Endothelial cell of umbilical vein (primary cell): Measurements from ENCODE around the gene TSEN54. TPM values are rescaled to one million over a fixed set of nuclear protein-coding genes. Genes with fewer than 3 reads are reported as not detected.

Experiments used
- BruUV-seq: library from RNA; stranded (reverse); fragments of 400-500 nt; replicated peaks from 2 replicates; lab custom pipeline; 2021; lab: Mats Ljungman, UMichigan
- CTCF ChIA-PET: fragments of 300-600, 350-600 bp; sonication (Branson Sonifier 250); formaldehyde crosslinking; loops from one replicate; lab custom pipeline; 2021; ENCODE audit warnings: antibody characterized with exemption, inconsistent platforms; lab: Charles Lee
- POLR2A ChIA-PET: fragments of 300-600, 350-600 bp; sonication (Branson Sonifier 250); formaldehyde crosslinking; loops from one replicate; lab custom pipeline; 2021; ENCODE audit warnings: antibody characterized with exemption, inconsistent platforms; lab: Charles Lee
- DNase-seq: peaks from one replicate; pipeline ENCODE4 v3.0.0-alpha.2; 2011; ENCODE audit warnings: low read depth, low spot score
- FAIRE-seq: peaks from 2 replicates; lab custom pipeline; 2011; peaks lifted over from hg19 to GRCh38; lab: Jason Lieb, UNC
- H2AFZ ChIP-seq: 2 replicates; pipeline ENCODE4 v1.6.0; 2012; ENCODE audit warnings: low read depth, low read length, control low read depth, inconsistent platforms
- H3K27ac ChIP-seq: 2 replicates; pipeline ENCODE4 v1.5.1; 2011; ENCODE audit warnings: low read depth, mild to moderate bottlenecking, control low read depth, low read length, moderate library complexity; ENCODE audit not compliant: insufficient read depth
- H3K27me3 ChIP-seq, 2 experiments: 2 replicates each; pipeline versions ENCODE4 v1.6.0 to v1.6.1; 2011; ENCODE audit warnings: low read length in 2 of 2, mixed read lengths in 1 of 2; ENCODE audit not compliant: control insufficient read depth in 2 of 2, insufficient read depth in 2 of 2
- H3K36me3 ChIP-seq, 2 experiments: 2 replicates in 1 of 2; 3 replicates in 1 of 2; pipeline ENCODE4 v1.5.1; 2011; ENCODE audit warnings: low read length in 2 of 2, mild to moderate bottlenecking in 1 of 2, moderate library complexity in 1 of 2; ENCODE audit not compliant: control insufficient read depth in 2 of 2, insufficient read depth in 2 of 2; ENCODE audit errors: extremely low read depth in 1 of 2
- H3K4me1 ChIP-seq: 3 replicates; pipeline ENCODE4 v1.5.1; 2011; ENCODE audit warnings: mild to moderate bottlenecking, low read length; ENCODE audit not compliant: control insufficient read depth, insufficient read depth; ENCODE audit errors: extremely low read depth
- H3K4me2 ChIP-seq: 2 replicates; pipeline ENCODE4 v1.6.1; 2011; ENCODE audit warnings: low read length, control low read depth, mixed read lengths; ENCODE audit not compliant: insufficient read depth
- H3K4me3 ChIP-seq, 3 experiments: fragments of 200-600 bp in 1 of 3; sonication (generic), shearing (Covaris generic) in 1 of 3; replicated peaks in 1 of 3; 2 replicates each; pipeline ENCODE4 v1.5.1; 2011 to 2016; ENCODE audit warnings: control low read depth in 3 of 3, low read length in 3 of 3, mild to moderate bottlenecking in 2 of 3, inconsistent platforms in 1 of 3, low read depth in 1 of 3, moderate library complexity in 1 of 3; ENCODE audit not compliant: insufficient read depth in 1 of 3
- H3K79me2 ChIP-seq: 2 replicates; pipeline ENCODE4 v1.6.0; 2012; ENCODE audit warnings: low read length, inconsistent platforms; ENCODE audit not compliant: control insufficient read depth, insufficient read depth
- H3K9ac ChIP-seq: replicated peaks from 2 replicates; pipeline ENCODE3; 2011; ENCODE audit warnings: low read length, control low read depth; ENCODE audit not compliant: insufficient read depth; ENCODE audit errors: extremely low read depth
- H3K9me1 ChIP-seq: replicated peaks from 3 replicates; pipeline ENCODE4 v1.6.0; 2011; ENCODE audit warnings: mild to moderate bottlenecking, low read length; ENCODE audit not compliant: control insufficient read depth, insufficient read depth; ENCODE audit errors: extremely low read depth
- H3K9me3 ChIP-seq: replicated peaks from 2 replicates; pipeline ENCODE4 v1.5.1; 2012; ENCODE audit warnings: low read length, inconsistent platforms; ENCODE audit not compliant: control insufficient read depth, insufficient read depth
- H4K20me1 ChIP-seq: replicated peaks from 2 replicates; pipeline ENCODE3; 2011; ENCODE audit warnings: mild to moderate bottlenecking, low read length; ENCODE audit not compliant: control insufficient read depth, insufficient read depth; ENCODE audit errors: extremely low read depth
- CTCF ChIP-seq, 2 donors: IDR thresholded peaks; 1 replicate in 1 of 2; 2 replicates in 1 of 2; pipeline ENCODE4 v1.5.1; 2011; ENCODE audit warnings: low read length in 2 of 2, mild to moderate bottlenecking in 2 of 2, moderate library complexity in 2 of 2, control low read depth in 1 of 2, inconsistent platforms in 1 of 2, low read depth in 1 of 2; ENCODE audit not compliant: insufficient read depth in 1 of 2; ENCODE audit errors: extremely low read depth in 1 of 2
- EZH2 ChIP-seq: IDR thresholded peaks from 2 replicates; pipeline ENCODE4 v1.6.1; 2012; ENCODE audit warnings: borderline replicate concordance, low read depth, mild to moderate bottlenecking, moderate library complexity, low read length, inconsistent platforms; ENCODE audit not compliant: severe bottlenecking
- FOS ChIP-seq: IDR thresholded peaks from 2 replicates; pipeline ENCODE4 v1.6.1; 2011; ENCODE audit warnings: mild to moderate bottlenecking, low read length, moderate library complexity, borderline replicate concordance; ENCODE audit not compliant: insufficient read depth
- GATA2 ChIP-seq: IDR thresholded peaks from 2 replicates; pipeline ENCODE4 v1.7.0; 2011; ENCODE audit warnings: low read depth, mild to moderate bottlenecking, moderate library complexity, mixed read lengths, low read length; ENCODE audit not compliant: insufficient read length, insufficient read depth
- JUN ChIP-seq: IDR thresholded peaks from 2 replicates; pipeline ENCODE4 v1.6.1; 2011; ENCODE audit warnings: borderline replicate concordance, low read depth; ENCODE audit not compliant: insufficient read length, insufficient read depth
- MYC ChIP-seq: IDR thresholded peaks from one replicate; pipeline ENCODE4 v1.6.1; 2011; ENCODE audit warnings: mild to moderate bottlenecking, low read depth, low read length
- POLR2A ChIP-seq: IDR thresholded peaks from 2 replicates; pipeline ENCODE4 v1.6.1; 2012; ENCODE audit warnings: low read depth, mild to moderate bottlenecking, control low read depth, low read length
- POLR2AphosphoS5 ChIP-seq: IDR thresholded peaks from 2 replicates; pipeline ENCODE4 v1.6.1; 2012; ENCODE audit warnings: low read depth, mild to moderate bottlenecking, control low read depth, low read length, moderate library complexity; ENCODE audit not compliant: insufficient read depth
- dilution Hi-C: fragments of 300-500 bp; cut with MboI; formaldehyde crosslinking; loops from one replicate; pipeline ENCODE4 v1.15.0; 2019; ENCODE audit warnings: low sequenced_read_pairs; ENCODE audit not compliant: extremely low pct_ligation_motif_present
- intact Hi-C: fragments of 100-400 bp; cut with micrococcal nuclease; formaldehyde crosslinking; loops from one replicate; pipeline ENCODE4 v1.10.0; 2022
- polyA plus RNA-seq, 4 experiments: library from polyadenylated mRNA; depleted of rRNA in 3 of 4; stranded (reverse) in 3 of 4; unstranded in 1 of 4; fragments of >200 nt; gene quantifications; 2 replicates each; pipeline versions ENCODE4 v1.2.1 to v1.2.3, GENCODE V29; 2011 to 2012; ENCODE audit warnings: missing spikeins in 1 of 4
- total RNA-seq: library from RNA; stranded (reverse); gene quantifications from 2 replicates; pipeline ENCODE4 v1.2.3, GENCODE V29; 2021
- TF ChIP-seq, protein P1 (sequence below): IDR thresholded peaks from 2 replicates; pipeline ENCODE4 v1.6.1; 2011; ENCODE audit not compliant: insufficient read depth, insufficient read length

The TSEN54 gene
- total and polyA plus RNA-seq, 2 donors (not counting 3 experiments of a cell fraction or from before 2014, with no cell fraction given) = 22.3 to 26.3 TPM

DNA sequence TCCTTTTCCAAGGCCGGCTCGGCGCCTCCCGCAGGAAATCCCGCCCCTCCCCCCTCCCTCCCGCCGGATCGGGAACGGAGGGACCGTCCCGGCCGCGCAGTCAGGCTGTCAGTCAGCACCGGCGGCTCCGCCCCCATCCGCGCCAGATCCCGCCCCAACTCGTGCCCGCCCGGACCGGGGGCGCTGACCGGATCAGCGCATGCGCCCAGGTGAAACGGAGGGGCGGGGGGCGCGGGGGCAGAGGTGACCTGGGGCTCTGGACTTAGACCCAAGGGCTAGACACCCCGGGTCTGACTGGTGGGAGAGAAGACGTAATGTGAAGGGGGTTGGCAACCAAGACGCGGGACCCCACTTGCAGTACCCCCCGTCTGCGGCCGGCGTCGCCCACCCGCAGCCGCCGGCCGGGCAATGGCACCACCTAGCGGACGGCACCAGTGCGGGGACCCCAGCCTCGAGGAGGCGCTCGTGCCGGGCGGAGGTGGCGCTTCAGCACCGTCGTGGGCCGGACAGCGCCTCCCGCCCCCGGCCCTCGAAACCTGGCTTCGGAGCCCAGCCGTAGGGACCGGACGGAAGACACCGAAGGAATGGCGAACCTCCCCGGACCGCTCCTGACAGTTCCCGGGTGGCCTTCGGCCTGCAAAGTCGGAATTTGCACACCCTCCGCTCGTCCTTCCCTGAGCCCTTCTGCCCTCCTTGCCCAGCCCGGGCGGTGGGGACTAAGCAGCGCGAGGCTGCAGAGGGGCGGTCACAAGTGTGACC lies 653 bp upstream of the TSEN54 start, which contains the start of gene CASKIN2:
Gene CASKIN2 (minus strand): TSS at position 42 of the 759 bp plus-strand sequence. CDS start 1,733 bp downstream, outside the sequence.
- peak within 1 kb of the TSS; percentile 59 for H3K27ac ChIP-seq
- H3K27me3 ChIP-seq = no peaks in the 10 kb centered on the region
- peaks cover 46% of the 10 kb centered on the region for H3K4me1 ChIP-seq
- BruUV-seq = no TSS peak
- peak within 1 kb of the TSS; percentile 57 to 72 (median 70) for H3K4me3 ChIP-seq
- peak within 1 kb of the TSS; percentile 93 for H3K4me2 ChIP-seq
- CTCF ChIA-PET = interaction anchor here (0.8 to 2.0 kb wide), 17 partner anchors 9 to 234 kb away, joined by 3 to 13 read pairs (median 5); partner anchors contain the start of genes LLGL2, SLC25A19 and TMEM94
- POLR2A ChIA-PET = no interaction called here
- no peak for TF ChIP-seq JUN
- TF ChIP-seq MYC = no peak
- no peak for TF ChIP-seq POLR2A
- TF ChIP-seq GATA2 = no peak
- TF ChIP-seq FOS = no peak
- TF ChIP-seq EZH2 = no peak
- TF ChIP-seq, protein P1, sequence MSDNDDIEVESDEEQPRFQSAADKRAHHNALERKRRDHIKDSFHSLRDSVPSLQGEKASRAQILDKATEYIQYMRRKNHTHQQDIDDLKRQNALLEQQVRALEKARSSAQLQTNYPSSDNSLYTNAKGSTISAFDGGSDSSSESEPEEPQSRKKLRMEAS = peak; percentile 22
- no peak for TF ChIP-seq POLR2AphosphoS5
- TF ChIP-seq CTCF (IDR thresholded peaks at IDR 0.05; ENCODE audit: extremely low read depth in 1 of 2, insufficient read depth in 1 of 2, low read depth in 1 of 2, low read length in 2 of 2) = peak; percentile 100
- peak within 1 kb of the TSS; percentile 99 for H2AFZ ChIP-seq
- H3K79me2 ChIP-seq = peaks cover 35% of the 10 kb centered on the region
- H3K9ac ChIP-seq = peak within 1 kb of the TSS; percentile 83
- H3K9me3 ChIP-seq = no peaks in the 10 kb centered on the region
- DNase-seq = peak; percentile 92
- intact Hi-C loops (loop anchor here (1.0 to 10.0 kb wide), 7 partner anchors 9 to 471 kb away; partner anchors contain the start of genes ATP5PD, KCTD2, SLC25A19 and TMEM94), dilution Hi-C loops (no loop called here)
- H4K20me1 ChIP-seq = no peaks in the 10 kb centered on the region
- FAIRE-seq = peak; percentile 82
- H3K36me3 ChIP-seq = no peaks in the 10 kb centered on the region
- no peaks in the 10 kb centered on the region for H3K9me1 ChIP-seq
